SH-SY5Y (cell line): ENCODE data around the gene ARHGAP40.

Experiments used
- GATA2 ChIP-seq: IDR thresholded peaks from 2 replicates; pipeline ENCODE4 v1.6.1; 2011; ENCODE audit warnings: mild to moderate bottlenecking, low read depth, low read length
- GATA3 ChIP-seq: IDR thresholded peaks from 2 replicates; pipeline ENCODE4 v1.6.1; 2011; ENCODE audit warnings: low read depth, mild to moderate bottlenecking, low read length, moderate library complexity

ARHGAP40 gene

DNA sequence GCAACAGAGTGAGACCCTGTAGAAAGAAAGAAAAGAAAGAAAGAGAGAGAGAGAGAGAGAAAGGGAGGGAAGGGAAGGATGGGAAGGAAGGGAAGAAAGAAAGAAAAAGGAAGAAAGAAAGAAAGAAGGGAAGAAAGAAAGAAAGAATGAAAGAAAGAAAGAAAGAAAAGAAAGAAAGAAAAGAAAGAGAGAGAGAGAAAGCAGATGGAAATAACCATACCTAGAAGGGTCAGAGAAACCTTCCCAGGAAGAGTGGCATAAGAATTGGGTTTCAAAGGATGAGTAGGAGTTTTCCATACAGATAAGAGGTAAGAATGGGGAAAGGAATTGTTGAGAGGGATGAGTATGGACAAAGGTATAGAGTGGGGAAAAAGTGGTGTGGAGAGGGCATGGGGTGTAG, 68.1 kb downstream of the ARHGAP40 start:
- TF ChIP-seq GATA3, result no peak
- TF ChIP-seq GATA2, result no peak

DNA sequence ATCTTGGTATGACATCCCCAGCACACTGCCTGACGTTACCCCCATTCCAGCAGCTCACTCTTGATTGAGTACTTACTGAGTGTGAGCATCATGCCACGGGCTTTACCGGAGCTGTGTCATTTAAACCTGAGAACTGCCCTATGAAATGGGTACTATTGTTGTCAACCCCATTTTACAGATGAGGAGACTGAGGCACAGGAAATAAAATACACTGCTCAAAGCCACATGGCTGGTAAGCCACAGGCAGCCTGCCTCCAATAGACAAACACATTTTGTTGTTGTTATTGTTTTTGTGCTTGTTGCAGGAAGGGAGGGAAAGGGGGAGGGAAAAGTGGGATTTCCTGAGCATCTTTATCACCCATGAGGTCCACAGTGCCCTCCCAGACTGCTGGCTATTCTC, 69.2 kb downstream of the ARHGAP40 start:
- no peak for TF ChIP-seq GATA3
- no peak for TF ChIP-seq GATA2

DNA sequence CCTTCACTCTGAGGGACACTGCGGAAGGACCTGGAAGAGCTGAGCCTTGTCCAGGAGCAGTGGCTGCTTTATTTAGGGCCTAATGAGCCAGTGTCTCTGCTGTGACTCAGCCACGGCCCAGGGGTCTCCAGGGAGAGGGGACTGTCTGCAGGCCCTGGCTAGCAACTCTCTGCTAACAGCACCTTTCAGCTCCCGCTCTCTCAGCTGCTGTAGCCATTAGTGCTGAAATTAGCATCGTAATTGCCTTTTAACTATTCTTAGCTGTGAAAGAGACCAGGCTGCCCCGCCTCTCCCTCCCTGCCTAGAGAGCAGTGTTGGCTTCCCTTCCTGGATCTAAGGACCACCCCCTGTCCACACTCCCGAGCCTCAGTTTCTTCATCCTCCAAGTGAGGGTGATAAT, 69.6 kb downstream of the ARHGAP40 start:
- TF ChIP-seq GATA2, result no peak
- TF ChIP-seq GATA3, result no peak

DNA sequence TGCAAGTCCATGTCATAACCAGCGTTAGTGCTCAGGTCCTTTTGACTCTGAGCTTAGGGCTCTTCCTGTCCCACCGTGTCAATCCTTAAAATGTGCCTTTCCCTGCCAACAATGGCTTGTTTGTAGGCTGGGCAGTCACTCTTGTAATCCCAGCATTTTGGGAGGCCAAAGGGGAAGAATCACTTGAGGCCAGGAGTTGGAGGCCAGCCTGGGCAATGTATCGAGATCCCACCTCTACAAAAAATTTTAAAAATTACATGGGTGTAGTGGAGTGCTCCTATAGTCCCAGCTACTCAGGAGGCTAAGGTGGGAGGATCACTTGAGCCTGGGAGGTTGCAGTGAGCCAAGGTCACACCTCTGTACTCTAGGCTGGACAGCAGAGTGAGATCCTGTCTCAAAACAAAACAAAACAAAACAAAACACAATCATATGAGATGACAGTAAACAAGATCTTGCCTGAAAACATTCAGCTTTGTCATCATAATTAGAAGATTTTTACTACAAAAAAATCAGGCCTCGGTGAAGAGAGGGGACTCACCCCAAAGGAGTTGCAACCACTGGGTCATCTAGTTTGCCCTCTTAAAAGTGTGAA, 70.2 kb downstream of the ARHGAP40 start:
- TF ChIP-seq GATA3 (no peak), GATA2 (no peak)

DNA sequence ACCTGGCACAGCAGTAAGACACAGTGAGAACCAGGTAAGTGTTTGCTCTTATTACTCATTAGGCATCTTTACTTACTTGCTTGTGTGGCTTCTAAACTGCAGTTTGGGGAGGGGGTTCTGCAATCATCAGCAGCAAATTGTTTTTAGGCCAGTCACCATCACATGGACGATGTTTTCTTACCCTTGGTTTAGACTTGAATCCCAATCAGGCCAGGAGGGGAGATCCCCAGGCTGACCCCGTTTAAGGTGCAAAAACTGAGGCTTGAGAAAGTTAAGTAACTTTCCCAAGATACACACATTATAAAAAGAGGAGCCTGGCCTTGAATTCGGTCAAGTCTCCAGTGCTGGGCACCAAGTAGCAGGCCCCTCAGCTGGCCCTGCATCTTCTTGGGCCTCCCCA, 70.9 kb downstream of the ARHGAP40 start:
- no peak for TF ChIP-seq GATA2
- TF ChIP-seq GATA3, result no peak

DNA sequence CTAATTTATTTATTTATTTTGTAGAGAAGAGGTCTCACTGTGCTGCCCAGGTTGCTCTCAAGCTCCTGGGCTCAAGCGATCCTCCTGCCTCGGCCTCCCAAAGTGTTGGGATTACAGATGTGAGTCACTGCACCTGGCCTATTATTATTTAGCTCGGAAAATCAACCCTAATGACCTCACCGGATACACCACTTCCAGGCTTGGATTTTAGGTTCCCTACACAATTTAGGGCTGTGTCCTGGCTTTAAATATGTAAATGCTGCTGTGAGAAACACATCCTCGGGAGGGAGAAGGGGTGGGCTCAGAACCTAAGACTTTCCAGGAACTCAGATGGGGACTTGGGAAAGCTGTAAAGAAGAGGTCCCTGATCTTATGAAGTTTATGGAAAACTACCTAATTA, 71.7 kb downstream of the ARHGAP40 start:
- TF ChIP-seq GATA3 (no peak), GATA2 (no peak)

DNA sequence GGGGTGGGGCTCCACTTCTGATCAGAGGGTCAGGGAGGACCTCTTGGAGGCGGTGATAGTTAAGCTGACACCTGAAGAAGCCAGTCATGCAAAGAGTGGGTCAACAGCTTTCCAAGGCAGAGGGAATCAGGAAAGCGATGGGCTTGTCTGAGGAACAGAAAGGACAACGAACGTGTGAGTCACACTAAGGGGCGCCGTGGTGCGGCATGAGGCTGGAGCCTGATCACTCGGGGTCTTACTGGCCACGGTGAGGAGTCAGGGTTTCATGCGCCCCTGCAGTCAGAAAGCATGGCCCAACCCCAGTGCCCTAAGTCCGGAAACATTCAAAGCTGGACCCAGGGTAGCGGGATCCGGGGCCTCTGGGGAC, 72.1 kb downstream of the ARHGAP40 start:
- no peak for TF ChIP-seq GATA2

DNA sequence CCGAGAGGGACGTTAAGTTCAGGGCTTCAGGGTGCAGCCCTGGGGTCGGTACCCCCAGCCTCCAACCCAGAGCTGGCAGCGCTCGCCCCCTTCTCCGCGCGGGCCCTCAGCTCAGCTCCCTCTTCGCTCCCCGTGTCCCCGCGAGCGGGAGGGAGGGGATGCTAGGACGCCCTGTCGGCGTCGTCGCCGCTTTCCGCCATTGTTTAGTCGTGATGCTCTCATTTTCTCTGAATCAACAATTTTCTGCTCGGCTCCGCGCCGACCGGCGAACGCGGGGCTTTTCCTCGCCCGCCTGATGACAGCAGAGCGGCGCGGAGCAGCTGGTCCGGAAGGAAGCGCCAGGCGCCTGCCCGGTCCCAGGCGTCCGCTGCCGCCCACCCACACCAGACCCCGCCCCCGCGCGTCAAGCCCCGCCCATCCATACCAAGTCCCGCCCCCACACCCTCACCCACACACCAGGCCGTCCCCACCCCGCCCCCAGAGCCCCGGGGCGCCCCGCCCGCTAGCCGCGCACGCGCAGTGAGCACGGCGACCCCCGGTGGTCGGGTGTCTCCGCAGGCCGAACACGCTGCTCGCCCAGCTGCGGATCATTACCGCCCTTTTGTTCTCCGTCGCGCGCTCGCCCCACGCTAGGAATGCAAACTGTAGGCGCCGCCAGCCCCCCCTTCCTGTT, 72.6 kb downstream of the ARHGAP40 start:
- TF ChIP-seq GATA3, result no peak
- TF ChIP-seq GATA2, result no peak

DNA sequence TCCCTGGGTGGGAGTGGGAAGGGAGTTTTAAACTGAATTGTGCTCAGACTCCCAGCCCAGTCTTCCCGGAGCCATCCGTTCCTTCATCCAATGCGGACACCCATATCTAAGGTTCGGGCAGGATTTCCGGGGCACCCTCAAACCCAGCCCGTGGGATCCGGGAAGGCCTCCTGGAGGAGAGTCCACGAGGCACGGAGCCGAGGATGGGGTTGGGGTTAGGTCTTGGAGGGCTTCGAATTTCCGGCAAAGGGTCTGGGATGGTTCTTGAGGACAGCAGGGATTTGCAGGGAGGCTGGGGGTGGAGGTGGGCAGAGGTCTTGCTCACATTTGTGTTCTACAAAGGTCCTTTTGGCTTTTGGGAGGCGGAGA, 73.1 kb downstream of the ARHGAP40 start:
- TF ChIP-seq GATA3, result no peak

DNA sequence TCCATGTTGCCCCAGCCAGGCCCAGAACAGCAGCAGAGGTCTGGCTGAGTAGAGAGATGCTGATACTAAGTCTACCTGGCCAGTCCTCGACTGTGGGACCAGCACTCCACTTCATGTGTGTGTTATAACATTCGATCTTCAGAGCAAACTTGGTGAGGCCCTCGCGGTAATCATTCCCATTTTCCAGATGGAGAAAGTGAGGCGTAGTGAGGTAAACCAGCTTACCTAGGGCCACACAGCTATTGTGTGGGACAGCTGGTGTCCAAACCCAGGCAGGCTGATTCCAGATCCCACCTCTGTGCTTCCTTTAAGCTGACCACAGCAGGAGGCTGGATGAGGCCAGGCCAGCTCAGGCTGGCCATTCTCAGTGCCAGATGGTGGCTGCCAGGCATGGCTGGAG, 75.0 kb downstream of the ARHGAP40 start:
- TF ChIP-seq GATA2, result no peak
- no peak for TF ChIP-seq GATA3

DNA sequence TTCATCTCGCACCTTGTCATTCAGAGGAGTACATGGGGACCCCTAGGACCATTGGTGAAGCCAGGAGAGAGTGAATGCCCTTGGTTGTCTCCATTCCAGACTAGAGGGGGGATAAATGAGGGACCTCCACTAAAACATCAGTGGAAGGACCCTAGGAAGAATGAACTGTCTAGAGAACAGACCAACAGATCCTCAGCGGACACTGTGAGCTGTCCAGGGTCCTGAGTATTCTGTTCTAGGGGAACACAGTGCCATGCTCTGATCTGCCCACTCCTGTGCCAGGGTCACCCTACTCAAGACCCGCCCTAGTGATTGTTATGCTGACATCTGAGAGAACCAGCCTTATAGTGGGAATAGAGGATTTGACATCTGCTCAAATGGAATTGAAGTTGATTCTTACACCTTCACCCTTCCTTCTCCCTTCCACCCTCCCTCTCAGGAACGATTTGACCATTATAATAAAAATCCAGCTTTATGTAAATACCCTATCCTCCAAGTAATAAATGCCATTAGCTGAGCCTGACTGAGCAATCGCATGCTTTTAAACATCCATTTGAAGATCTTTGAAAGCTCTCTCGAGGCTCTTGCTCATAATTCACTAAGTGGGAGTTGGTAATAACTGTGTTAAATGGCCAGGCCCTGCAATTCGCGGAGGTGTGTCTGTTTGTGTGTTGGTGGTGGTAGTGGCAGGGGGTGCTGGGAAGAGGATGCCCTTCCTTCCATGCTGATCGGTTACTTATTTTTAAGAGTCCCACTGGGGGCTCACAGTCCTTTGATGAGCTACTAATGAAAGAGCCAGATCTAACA, 79.1 kb downstream of the ARHGAP40 start:
- no peak for TF ChIP-seq GATA3

DNA sequence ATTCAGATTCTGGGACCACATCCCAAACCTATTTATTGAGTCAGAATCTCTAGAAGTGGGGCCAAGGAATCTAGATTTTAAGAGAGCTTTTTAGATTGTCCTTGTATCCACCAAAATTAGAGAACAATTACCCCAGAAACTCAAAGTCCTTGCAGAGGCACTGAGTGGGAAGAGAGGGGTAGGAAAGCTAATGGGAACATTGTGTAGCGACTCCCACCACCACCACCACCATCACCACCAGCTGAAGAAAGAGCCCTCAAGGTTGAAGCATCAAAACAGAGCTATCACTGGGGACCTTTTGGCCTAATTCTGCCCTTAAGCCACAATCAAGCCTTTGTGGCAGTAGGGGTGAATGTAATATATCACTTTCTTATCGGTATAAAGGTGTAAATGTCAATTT, 83.7 kb downstream of the ARHGAP40 start:
- TF ChIP-seq GATA2, result no peak
- no peak for TF ChIP-seq GATA3

DNA sequence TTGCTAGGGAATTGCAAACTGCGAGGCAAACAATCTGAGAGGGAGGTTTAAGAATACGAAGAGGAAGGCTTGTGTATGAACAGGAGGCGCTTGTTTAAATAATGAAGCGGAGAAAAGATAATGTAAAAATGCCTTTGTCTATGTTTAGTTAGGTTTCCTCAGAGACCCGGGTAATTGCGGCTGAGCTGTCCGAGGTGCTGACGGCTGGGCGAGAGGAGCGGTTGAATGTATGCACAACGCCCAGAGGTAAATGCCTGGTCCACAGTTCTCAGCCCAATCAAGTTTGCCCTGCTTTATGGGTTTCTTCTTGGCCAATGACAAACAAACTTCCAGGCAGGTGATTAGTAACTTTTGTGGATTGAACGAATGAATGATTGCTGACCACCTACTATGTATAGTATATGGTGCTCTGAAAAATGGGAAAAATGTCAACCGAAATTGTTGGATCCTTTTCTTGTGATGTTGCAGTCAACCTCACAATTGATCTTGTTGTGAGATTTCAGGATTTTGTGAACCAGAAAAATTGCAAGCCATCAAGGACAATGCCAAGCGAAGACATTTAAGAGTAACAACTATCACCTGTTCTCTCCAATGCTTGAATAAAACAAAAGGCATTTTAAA, 84.4 kb downstream of the ARHGAP40 start:
- TF ChIP-seq GATA2 (no peak), GATA3 (no peak)

DNA sequence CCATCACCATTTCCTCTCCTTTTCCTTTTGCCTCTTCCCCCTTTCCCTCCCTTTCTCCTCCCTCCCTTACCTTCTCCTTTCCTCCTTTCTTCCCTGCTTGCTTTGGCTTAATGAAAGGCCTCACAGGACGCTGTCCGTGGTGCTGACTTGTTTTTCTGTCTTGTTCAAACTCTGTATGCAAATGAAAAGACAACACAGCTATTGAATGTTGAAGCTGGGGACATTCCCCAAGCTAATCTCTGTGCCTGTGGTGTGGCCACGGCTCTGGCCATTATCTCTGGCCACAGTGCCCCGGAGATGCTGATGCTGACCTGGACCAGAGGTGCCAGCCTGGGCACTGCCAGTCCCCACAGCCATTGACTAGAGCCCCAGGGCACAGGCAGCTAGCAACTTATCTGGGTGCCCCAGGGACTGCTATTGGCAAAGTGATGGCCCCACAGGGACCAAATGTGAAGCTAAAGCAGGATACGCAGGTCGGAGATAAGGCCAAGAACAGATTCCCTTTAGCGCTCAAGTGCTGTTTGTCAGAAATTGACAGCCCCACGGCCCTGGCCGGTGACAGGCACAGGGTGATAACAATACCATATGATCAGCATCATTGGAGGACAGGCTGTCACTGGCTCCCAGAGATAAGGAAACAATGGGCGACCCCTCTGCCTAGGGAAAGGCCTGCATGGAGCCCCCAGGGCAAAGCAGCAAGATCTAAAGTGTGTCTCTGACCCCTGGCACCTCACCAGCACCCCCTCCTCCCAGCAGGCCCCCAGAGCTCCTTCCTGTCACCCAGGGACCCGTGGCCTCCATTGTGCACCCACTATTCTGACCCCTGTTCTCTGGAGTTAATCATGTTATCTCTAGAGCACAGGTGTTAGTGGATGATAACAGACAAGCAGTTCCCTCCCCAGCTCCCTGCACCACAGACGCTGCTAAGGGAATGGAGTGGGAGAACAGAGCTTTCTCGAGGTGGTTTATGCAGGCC, 91.1 kb downstream of the ARHGAP40 start:
- TF ChIP-seq GATA3 (peak; percentile 95), GATA2 (peak; percentile 99)

DNA sequence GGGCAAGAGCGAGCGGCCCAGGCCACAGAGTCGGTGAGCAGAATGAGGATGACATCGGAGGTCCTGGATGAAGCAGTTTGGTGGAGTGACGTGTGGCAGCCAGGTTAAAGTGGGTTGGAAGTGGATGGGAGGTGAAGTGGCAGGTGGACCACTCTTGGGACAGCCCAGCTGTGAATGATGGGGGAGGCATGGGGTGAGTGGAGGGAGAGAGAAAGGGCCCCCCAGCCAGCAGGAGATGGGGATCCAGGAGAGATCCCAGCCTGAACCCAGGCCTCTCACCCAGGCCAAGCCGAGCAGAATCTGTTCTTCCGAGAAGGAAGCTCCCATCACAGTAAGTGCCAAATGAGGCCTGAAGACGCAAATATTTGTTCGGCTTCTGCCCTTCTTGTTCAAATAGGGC, 95.7 kb downstream of the ARHGAP40 start:
- TF ChIP-seq GATA3 (no peak), GATA2 (no peak)

DNA sequence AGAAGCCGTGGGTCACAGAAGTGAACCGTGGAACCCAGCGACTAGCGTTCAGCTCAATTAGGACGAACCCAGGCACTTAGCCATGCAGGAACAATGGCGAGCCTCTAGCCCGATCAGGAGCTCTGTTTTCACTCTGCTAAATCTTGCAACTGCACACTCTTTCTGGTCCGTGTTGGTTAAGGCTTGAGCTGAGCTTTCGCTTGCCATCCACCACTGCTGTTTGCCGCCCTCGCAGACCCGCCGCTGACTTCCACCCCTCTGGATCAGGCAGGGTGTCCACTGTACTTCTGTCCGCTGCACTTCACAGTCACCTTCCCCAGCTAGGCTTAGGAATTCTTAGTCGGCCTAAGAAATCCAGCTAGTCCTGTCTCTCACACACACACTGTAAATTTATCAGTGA, 96.9 kb downstream of the ARHGAP40 start:
- TF ChIP-seq GATA3 (no peak), GATA2 (no peak)
